A172 (cell line): ENCODE results near the gene CD164L2. TPM values are rescaled to one million over a fixed set of nuclear protein-coding genes. Genes with fewer than 3 reads are reported as not detected.
"Not testable (repeated sequence)": the region's sequence is repeated elsewhere in the genome, so short reads cannot be mapped to it uniquely, and the experiment has no call there.

Experiments
- DNase-seq: peaks from one replicate; pipeline ENCODE4 v3.0.0-alpha.2; 2015; ENCODE audit warnings: low spot score
- total RNA-seq: library from RNA; depleted of rRNA; stranded (reverse); fragments of >200 nt; shearing (Covaris generic); gene quantifications from 2 replicates; pipeline ENCODE4 v1.2.3, GENCODE V29; 2014; rRNA removed

CD164L2 gene
- total RNA-seq, result not detected in 2 replicates

DNA sequence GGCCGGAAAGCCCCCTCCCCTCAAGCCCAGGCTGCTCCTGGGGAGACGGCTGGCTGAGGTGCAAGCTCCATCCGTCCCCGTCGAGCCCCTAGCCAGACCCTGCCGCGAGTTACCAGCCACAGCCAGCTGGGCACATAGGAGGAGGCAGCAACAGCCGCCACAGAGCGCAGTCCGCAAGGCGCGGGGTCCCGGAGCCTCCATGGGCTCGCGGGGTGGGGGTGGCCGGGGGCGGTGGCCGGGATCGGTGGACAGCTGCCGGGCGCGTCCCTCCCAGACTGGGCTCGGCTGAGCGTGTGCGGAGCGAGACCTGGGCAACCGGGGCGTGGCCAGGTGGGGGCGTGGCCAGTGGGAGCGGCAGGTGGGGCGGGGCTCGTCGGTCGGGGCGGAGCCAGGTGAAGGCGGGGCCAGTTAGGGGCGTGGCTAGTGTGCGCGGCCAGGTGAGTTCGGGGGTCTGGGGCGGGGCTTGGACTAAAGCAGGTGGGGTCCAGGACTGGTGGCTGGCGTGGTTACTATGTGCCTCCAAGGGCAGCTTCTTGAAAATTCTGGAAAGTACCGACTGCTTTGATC lies at the start of gene CD164L2:
TSS of gene CD164L2 (minus strand) at position 295 of the 567 bp plus-strand sequence. CDS start at position 201, 94 bp downstream.
- no peak for DNase-seq

DNA sequence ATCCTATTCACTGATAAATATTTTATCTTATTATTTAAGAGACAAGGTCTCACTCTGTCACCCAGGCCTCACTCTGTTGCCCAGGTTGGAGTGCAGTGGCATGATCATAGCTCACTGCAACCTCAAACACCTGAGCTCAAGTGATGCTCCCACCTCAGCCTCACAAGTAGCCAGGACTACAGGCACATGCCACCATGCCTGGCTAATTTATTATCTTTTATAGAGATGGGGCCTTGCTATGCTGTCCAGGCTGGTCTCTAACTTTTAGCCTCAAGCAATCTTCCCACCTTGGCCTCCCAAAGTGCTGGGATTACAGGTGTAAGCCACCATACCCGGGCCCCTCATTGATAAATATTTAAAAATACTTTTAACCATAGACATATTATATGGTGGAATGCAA lies 49.6 kb upstream of the CD164L2 start:
- DNase-seq, result not testable (repeated sequence)

DNA sequence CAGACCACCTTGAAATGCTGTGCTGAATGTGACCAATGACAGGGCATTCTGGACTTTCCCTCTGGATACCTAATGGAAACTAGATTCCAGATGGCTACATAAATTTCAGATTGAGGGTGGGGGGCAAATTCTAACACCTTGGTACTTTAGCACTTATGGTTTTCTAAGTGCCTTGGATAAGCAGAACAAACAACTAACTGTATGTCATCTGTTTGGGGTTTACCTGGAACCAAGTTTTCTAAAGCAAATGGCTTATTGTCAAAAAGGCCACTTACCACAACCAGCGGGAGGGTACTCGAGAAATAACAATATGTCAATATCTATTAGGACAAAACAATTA lies 48.4 kb upstream of the CD164L2 start:
- no peak for DNase-seq

DNA sequence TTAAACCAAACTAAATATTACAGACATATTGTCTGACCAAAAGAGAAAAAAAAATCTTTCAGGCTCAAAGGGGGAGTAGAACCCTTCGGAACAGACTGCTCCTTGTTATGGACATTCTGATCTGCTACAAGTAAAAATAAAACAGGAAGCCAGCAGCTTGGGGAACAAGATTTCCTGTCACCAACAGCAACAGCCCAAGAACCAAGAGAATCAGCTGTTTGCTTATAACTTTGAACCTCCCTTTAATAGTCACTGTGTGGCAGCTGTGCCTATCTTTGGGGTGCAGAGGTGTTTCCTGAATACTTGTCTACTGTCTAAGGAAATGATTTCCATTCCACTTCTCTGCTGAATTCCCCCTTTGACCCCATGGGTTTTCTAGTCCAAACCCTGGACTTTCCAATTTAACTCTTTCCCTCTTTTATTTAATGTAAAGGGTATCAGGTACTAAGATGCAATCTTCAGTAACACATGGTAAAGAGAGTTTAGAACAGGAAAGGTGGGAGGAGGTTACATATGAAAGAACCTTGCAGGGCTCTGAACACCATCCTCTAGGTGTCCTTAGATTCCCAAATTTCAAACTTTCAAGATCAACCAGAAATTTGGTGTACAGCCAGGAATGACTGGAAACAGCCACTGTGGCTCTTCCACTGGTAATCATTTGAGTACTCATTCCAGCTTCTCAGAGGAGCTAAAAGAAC lies 47.9 kb upstream of the CD164L2 start:
- no peak for DNase-seq

DNA sequence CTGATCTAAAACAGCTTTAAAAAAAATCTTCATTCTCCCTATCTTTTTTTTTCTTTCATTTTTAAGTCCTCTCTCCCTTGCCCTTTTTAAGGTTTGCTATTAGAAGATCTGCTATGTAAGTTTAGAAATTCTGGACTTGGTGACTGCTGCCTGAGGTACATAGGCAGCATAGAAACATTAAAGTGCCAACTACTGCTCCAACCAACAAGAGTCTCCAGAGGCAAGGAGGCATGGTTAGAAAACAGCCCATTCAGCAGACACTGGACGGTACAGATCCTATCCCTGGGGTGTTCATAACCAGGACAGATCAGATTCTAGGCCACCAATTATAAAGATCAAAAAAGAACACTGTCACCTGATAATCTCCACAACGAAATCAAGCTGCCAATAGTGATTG lies 45.9 kb upstream of the CD164L2 start:
- DNase-seq, result no peak

DNA sequence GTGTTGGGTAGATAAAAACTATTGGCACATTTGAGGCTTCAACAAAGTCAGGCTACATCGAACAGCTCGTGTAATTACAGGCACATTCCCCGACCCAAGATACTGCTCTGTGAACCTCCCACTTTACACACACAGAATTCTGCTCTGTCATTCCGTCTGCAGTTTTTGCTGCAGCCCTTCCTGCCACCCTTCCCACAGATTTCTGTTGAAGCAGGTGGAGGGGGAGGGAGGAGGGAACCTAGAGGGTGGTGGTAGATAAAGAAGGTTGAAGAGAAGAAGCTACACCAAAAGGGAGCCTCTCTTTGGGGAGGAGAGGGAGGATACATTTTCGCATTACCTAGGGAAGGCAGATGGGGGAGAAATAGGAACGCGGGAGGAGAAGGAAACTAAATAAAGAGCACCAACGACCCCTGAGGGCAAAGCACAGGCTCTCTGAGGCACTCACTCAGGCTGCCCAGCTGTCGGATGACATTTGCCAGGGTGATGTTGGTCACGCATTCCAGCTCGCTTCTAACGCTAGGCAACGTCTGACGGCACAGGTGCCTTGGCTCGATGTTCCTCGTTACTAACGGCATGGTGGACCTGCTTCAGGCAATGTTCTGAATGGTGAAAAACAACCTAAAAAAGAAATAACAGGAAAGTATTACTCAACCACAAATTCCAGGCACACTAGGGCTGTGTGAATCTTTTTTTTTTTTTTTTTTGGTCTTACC lies 45.3 kb upstream of the CD164L2 start:
- no peak for DNase-seq

DNA sequence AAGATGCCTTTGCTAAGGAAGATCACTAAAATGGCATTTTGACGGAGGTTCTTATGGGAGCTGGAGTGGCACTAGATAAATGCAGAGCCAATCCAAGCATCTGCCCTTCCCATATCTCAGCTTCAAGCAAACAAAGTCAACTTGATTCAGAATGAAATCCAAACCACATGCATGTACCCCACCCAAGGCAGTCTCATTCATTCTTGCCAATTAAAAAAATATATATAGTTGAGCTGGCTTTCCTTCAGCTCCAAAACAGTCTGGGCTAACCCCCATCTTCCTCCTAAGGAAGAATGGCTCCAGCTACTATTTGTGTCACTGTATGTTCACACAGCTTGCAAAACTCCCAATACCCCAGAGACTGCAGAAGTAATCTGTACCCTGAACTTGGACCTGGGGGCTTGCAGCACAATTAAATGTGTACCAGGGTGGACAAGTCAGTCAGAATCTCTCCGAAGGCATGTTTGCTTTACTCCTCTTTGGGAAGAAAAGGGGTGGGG lies 44.7 kb upstream of the CD164L2 start:
- no peak for DNase-seq

DNA sequence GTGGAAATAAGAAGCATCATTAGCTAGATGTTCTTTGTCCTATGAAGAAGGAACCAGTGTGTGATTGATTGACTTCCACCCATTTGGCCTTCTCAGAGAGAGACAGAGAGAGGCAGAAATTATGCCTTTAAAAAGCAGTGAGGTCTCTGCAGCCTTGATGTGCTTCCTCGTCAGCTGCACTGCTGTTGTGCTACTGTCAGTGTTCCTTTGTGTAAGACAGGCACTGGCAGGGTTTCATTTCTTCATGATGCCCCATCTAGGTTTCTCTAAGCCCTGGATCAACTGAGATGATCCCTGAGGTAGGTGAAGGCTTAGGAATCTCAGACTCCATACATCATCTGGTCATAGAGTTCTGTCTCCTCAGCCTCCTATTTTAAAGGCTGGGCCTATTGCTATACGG lies 44.2 kb upstream of the CD164L2 start:
- DNase-seq, result no peak

DNA sequence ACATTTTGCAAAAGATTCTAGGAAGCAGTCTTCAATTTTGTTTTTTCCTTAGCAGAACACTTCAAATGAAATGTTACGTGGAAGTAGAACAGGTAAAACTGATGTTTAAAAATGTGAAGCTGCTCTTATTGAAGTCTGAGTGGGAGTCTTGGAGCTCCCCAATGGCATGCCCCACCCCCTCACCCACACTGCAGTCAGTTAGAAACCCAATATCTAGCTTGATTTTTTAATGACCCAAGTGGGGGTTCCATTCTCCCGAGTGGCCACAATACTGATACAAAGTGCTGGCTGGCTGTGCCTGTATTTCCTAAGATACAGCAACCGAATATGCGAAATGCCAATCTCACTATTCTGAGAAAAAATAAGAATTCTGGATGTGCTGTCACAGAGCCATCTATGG lies 40.6 kb upstream of the CD164L2 start:
- no peak for DNase-seq

DNA sequence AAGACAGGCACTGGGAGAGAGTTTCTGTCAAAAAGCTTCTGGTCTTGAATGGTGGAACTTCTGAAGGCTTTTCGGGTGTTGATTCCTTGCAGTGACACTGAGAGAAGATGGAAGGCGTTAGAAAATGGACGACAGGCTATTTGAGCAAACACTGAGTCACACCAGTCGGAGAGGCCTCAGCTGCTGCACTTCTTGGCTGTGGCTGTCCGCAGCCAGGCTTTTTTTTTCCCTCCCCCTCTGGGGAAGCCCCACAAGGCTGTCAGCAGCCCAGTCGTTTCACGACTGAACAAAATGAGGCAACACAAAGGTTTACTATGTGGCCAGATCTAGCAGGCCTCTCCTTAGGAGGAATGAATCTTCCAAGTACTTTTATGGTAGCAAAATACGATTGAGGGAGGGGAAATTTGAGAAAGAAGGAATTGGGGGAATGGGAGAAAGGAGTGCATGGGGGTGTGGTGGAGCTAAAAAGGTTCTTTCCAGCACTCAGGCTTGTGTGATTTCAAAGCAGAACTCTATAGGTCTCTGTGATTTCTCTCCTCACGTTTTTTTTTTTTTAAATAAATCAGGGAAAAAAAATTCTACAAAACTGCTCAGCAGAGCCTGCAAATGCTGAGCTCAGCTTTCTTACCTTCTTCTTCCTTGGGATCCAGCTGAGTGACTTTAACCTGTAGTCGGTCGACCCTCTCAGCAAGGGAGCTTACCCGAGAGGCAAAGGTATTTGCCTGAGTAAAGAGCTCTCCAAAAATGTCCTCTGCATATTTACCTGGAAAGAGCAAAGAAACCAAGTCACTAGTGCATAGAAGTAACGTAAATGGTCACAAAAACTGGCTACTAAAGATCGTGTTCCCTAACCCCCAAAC lies 35.4 kb upstream of the CD164L2 start:
- DNase-seq, result peak; percentile 83

DNA sequence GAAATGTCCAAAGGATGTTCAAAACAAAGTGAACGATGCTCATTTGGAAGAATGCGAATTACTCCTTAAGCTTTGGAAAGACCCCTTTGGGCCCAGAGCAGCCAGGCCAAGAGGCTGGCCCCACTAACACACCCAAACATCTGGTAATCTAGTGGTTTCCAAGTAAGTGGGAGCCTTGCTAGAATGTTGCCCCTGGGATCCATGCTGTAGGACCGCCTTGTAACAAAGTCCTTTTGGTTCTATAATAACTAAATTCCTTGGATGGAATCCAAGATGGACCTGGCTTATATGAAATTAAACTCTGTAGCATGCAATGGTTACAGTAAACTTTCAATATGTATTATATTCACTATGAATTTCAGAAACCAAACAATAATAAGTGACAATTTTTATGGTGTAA lies 34.6 kb upstream of the CD164L2 start:
- DNase-seq, result no peak

DNA sequence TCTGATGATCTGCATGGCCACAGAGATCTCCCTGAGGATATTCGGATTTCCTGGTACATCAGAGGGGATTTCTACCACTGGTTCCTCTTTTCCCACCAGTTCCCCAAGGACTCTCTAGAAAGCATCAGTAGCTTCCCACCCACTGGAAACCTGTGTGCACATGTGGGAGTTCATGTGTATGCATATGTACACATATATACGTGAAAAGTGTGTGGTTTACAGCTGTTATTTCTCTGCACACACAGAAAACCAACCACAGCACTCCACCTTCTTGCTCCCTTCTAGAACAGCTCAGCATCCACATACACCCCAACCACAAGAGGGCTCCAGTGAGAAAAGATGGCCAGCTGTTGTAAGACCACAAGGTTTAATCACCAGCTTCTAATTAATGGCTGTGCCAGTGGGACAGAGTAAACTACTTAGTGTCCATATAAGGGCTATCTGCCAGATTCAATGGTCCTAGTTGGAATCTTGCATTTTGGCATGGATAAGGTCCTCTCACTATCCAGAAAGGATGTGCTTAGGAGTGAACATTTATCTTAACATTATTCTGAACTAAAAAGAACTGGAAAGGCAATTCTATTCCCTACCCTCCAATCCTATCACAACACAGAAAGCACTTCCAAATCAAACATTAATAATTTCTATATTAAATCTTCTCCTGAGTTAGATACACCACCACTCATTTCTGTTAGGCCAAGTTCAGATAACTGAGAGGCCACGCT lies 33.4 kb upstream of the CD164L2 start:
- DNase-seq, result peak; percentile 48

DNA sequence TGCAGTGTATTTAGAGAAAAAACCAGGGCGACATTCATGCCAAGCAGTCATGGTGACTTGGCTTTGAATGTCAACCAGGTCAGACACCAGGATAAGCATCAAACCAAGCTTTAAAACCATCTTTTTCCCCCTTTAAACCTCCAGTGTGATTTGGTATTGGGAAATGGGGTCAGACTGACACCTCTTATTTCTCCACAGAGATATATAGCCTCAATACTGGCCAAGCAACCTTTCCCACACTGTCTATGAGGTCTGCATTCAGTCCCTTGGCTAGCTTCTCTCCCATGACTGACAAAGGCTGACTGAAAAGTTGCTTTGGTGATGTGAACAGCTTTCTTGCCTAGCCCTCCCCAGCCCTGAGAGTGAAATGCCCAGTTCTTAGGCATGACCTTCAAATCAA lies 31.0 kb upstream of the CD164L2 start:
- DNase-seq, result no peak

DNA sequence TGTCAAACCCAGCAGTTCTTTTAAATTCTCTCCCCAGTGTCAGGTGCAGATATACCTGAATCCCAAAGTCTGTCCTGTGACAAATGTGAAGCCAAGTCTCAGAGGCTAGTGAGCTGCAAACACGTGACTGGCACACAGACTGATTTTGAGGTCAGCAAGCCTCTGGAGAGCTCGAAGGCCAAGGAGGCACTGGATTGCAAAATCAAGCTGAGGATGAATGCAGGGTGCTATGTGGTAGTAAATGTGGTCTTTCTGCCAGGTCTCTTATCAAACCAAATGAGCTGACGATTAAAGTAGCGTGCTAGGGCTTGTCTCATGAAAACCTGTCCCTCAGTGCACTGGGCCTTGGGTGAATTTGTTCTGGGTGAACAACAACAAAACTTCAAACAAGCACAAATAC lies 29.9 kb upstream of the CD164L2 start:
- no peak for DNase-seq

DNA sequence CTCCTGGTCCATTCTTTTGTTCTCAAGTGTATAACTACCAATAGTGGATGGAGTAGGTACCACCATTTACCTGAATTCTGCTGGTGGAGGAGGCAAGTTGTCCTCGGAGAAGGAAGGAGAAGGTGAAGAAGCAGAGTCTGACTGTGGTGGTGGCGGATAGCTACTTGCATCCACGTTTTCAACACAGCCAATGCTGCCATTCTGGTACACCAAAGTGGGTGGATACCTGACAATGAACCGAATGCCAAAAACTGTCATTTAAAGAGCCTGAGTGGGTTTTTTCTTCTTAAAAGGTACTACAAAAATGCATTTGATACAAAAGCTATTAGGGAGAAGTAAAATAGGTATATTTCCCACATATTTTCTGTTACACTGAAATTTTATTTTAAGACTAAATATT lies 29.4 kb upstream of the CD164L2 start:
- no peak for DNase-seq

DNA sequence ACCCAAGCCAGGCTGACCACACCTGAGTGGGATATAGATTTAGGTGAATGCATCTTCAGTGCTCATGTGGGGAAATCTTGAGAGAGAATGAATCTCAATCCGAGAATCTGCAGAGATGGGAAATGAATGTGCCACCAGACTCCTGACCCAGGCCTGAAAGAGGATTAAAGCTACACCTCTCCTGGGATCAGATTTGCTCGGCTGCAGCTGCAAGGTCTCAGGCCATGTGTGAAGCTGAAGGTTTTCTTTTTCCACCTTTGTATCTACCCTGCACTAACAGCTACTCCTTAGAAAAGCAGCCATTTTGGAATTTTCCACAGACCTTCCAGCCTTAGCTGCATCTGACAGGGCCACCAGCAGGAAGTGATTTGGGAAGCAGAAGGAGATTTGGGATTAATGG lies 27.6 kb upstream of the CD164L2 start:
- DNase-seq, result no peak

DNA sequence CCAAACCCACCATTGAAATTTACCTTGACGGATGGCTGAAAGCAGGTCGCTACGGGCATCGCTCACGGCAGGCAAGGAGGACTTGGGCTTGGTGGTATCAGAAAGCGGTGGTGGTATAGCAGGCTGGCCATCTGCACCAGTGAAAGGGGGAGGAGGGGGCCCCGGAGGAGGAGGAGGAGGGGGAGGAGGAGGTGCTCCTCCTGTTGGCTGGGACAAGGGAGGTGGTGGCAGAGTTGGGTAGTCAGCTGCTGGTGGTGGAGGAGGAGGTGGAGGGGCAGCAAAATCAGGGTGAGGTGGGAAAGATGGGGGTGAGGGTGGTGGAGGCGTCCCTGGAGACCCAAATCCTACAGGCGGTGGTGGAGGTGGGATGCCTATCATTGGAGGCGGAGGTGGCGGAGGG lies 26.5 kb upstream of the CD164L2 start:
- DNase-seq, result no peak

DNA sequence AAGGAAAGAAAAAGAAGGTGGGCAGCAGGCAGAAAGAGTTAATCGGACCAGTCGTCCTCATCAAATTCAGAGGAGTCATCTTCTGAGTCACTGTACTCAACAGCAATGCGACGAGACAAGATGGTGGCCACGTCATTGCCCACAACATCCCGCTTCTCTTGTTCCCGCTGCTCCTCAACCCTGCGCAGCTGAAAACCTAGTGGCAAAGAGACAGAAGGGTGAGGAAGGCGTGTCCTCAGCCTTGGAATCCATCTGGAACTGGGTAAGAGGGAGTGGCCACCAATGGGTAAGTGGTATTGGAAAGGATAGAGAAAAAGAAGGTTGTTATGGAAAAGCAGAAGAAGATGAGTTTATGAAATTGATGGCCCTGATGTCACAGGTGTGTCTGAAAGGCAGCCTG lies 25.0 kb upstream of the CD164L2 start:
- DNase-seq, result peak; percentile 70

DNA sequence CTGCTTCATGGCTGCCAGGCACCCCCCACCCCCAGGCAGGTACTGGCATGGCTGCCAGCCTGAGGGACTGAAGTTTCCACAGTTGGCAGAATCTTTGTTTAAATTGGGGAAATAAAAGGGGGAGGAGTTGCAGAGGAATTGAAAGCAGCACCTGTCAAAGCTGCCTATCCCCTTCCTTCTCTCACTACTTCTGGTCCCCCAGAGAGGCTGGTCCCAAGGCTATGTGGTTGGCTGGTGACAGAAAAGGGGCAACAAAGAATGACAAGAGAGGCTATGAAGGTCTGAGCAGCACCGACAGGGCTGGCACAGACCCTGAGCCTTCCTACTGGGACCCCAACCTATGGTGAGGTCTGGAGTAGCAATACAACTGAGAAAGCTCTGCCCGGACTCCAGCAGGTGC lies 23.7 kb upstream of the CD164L2 start:
- DNase-seq, result not testable (repeated sequence)

DNA sequence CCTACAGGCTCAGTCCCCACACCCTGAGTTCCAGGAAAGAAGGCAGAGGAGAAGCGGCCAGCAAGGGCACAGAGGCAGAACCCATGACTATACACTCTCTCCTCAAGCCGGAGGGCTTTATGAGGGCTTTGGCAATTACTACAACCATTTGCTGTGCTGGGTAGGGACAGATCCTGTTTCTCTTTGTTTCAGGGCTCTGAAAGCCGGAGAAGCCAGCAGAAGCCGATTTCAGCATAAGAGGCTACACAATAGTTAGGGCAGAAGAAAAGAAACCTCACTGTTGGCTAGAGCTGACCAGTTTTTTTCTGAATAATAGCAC lies 23.2 kb upstream of the CD164L2 start:
- DNase-seq, result no peak

DNA sequence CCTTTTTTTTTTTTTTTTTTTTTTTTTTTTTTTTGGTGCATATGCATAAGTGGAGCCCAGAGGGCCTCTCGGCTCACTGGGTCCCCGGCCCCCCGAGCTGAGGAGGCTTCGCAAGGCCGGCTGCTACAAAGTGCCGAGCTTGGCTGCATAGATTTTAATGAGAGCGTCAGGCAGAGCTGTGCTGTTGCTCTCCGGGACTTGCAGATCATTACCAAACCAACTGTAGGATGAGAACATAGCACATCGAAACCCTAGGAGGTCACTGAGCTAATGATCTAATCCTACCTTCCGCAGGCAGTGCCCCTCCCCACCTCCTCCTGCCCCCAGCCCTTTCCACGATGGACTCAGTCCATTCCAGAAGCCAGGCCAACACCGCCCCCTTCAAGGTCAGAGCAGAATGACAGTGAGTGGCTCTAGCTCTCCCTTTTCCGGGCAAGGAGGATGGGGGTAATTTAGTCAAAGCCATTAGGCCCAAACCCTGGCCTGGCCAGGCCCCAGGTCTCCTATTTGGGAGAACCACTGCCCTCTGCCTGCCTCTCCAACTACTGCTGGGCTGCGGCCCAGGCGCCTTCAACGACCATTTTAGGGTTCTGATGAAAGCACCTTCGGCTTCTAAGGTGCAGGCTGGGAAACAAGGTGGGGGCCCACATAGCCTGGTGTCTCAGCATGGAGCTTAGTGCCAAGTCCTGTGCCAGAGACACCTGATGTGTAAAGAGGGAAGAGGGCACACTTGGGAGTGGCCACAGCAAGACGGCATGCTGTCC lies 22.6 kb upstream of the CD164L2 start:
- DNase-seq, result not testable (repeated sequence)
